Measurements from ENCODE around the gene MMP2. TPM values are rescaled to one million over a fixed set of nuclear protein-coding genes. Genes with fewer than 3 reads are reported as not detected.

Gene MMP2
- total and polyA plus RNA-seq, 2 of the 13 experiments (the other 11 are each of a cell fraction or from before 2014, with no cell fraction given), result 0.31 to 1.3 TPM

DNA sequence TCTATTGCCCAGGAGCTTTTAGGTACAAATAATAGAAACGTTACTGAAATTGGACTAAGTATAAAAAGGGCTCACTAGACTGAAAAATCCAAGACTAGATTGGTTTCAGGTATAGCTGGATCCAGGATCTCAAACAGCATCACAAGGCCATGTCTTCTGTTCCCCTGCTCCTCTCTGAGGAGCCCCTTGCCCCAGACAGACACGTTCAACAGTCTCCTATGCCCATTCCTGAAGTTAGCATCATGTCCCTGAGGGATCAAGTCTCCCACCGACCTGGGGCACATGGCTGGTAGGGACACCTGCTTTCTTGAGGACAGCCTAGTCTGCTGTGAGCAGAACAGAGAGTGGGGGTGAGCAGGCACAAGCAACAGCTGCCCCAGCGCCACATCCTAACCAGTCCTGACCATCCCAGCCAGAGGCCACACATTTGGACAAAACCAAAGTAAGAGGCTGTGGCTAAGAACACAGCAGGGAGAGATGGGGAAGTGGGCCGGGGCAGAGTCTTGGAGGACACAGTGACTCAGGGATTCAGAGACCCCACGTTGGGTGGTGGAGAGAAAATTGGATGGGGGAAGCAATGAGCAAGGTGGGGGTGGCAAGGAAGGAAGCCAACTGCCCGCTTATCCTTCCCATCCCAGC is 10.5 kb upstream of the MMP2 start:
- in situ Hi-C loops (cut with HindIII; ENCODE audit: extremely low pct_ligation_motif_present, low pct_unique_long_range_greater_than_20kb) (loop anchor here (5.0 to 25.0 kb wide), 5 partner anchors 74 to 844 kb away; no protein-coding TSS in a partner anchor), intact Hi-C loops (cut with micrococcal nuclease; ENCODE audit: unreplicated experiment) (no loop called here)
- DNase-seq (ENCODE audit: low spot score) (no peak), ATAC-seq (no peak), FAIRE-seq (no peak)
- no peak for TF ChIP-seq GATAD2A (CRISPR knock-in tag; IDR thresholded peaks at IDR 0.05)
- TF ChIP-seq ZNF329 (CRISPR knock-in tag; IDR thresholded peaks at IDR 0.05; ENCODE audit: low read depth), result peak; percentile 86; the same call in 1 of the 2 replicates
- TF ChIP-seq SRSF4 (IDR thresholded peaks at IDR 0.05; ENCODE audit: low read depth, low read length, poor library complexity, severe bottlenecking), result no peak
- TF ChIP-seq ZNF816 (CRISPR knock-in tag; IDR thresholded peaks at IDR 0.05; ENCODE audit: borderline replicate concordance), result no peak
- BruUV-seq (replicated peaks), result no TSS peak
- H3K9ac ChIP-seq (ENCODE audit: insufficient read depth, low read depth, low read length), result no peak overlapping the region
- peaks cover 0 to 9% of the 10 kb centered on the region in 2 experiments; a peak in 1 of 5 replicates for H3K27me3 ChIP-seq (ENCODE audit: control insufficient read depth in 1 of 2, insufficient read depth in 2 of 2, low read length in 2 of 2)
- no peaks in the 10 kb centered on the region for H3K4me1 ChIP-seq (ENCODE audit: insufficient read depth, low read length)
- no peak overlapping the region for H3K27ac ChIP-seq (ENCODE audit: extremely low read length, insufficient read depth, low read length)
- H3K79me2 ChIP-seq (ENCODE audit: insufficient read depth, low read length), result no peaks in the 10 kb centered on the region
- H3K4me2 ChIP-seq (ENCODE audit: low read depth, low read length), result no peak overlapping the region
- H4K20me1 ChIP-seq (ENCODE audit: insufficient read depth, low read length), result no peaks in the 10 kb centered on the region
- H3K4me3 ChIP-seq (replicated peaks in 1 of 3; ENCODE audit: insufficient read depth in 1 of 3, low read depth in 2 of 3, low read length in 3 of 3), result no peak overlapping the region
- 28% methylated on average over 7 of the region's 7 CpGs for WGBS (ENCODE audit: low lambda C conversion rate)
- no peaks in the 10 kb centered on the region for H3K9me3 ChIP-seq (ENCODE audit: low read length)
- no peak overlapping the region for H2AFZ ChIP-seq (ENCODE audit: low read length)
- CTCF ChIA-PET (ENCODE audit: low intra/inter-chr PET ratio, low total read pairs), result interaction anchor here (1.4 to 9.6 kb wide), 2 partner anchors 175 to 233 kb away, joined by 3 to 423 read pairs; no protein-coding TSS in a partner anchor
- no peaks in the 10 kb centered on the region for H3K36me3 ChIP-seq (replicated peaks in 1 of 2; ENCODE audit: control insufficient read depth in 1 of 2, insufficient read depth in 2 of 2, low read length in 2 of 2)
- POLR2A ChIA-PET, result no interaction called here

DNA sequence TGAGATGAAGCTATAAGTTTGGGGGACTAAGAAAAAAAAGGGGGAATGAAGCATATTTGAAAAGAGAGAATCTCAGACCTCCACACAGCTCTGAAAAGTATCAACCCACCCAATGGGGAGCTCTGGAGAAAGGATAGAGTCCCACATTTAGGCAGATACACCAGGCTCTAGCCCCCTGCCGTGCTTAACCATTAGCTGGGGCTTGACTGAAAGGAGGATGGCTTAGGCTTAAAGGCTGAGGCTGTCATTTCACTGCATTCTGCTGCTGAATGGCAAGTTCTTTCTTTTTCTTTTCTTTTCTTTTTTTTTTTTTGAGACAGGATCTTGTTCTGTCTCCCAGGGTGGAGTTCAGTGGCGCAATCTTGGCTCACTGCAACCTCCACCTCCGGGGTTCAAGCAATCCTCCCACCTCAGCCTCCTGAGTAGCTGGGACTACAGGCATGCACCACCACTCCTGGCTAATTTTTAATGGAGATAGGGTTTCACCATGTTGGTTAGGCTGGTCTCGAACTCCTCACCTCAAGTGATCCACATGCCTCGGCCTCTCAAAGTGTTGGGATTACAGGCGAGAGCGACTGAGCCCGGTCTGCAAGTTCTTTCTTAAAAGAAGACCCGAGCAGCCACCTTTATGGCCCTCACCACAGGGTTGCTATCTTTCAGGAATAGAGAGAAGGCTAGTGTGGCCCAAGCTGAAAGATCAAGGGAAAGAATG is 9.0 kb upstream of the MMP2 start:
- ATAC-seq (no peak), DNase-seq (ENCODE audit: low spot score) (no peak), FAIRE-seq (no peak)
- ChIA-PET POLR2A (no interaction called here), CTCF (ENCODE audit: low intra/inter-chr PET ratio, low total read pairs) (interaction anchor here (9.6 kb wide), 1 partner anchor 232 kb away, joined by 423 read pairs; no protein-coding TSS in a partner anchor)
- 0 out of 2 replicates have a peak, but pooled peaks have one; percentile 2 for TF ChIP-seq TCF7 (IDR thresholded peaks at IDR 0.05; ENCODE audit: low read depth)
- no peak for TF ChIP-seq ZNF713 (CRISPR knock-in tag; IDR thresholded peaks at IDR 0.05)
- Histone ChIP-seq H3K9me3 (ENCODE audit: low read length) (no peaks in the 10 kb centered on the region), H3K79me2 (ENCODE audit: insufficient read depth, low read length) (no peaks in the 10 kb centered on the region), H3K4me2 (ENCODE audit: low read depth, low read length) (no peak overlapping the region), H2AFZ (ENCODE audit: low read length) (no peak overlapping the region), H3K27me3 (ENCODE audit: control insufficient read depth in 1 of 2, insufficient read depth in 2 of 2, low read length in 2 of 2) (peaks cover 0 to 15% of the 10 kb centered on the region in 2 experiments; a peak in 3 of 5 replicates), H3K4me3 (replicated peaks in 1 of 3; ENCODE audit: insufficient read depth in 1 of 3, low read depth in 2 of 3, low read length in 3 of 3) (no peak overlapping the region), H3K36me3 (replicated peaks in 1 of 2; ENCODE audit: control insufficient read depth in 1 of 2, insufficient read depth in 2 of 2, low read length in 2 of 2) (no peaks in the 10 kb centered on the region), H3K9ac (ENCODE audit: insufficient read depth, low read depth, low read length) (no peak overlapping the region), H3K4me1 (ENCODE audit: insufficient read depth, low read length) (no peaks in the 10 kb centered on the region), H3K27ac (ENCODE audit: extremely low read length, insufficient read depth, low read length) (no peak overlapping the region), H4K20me1 (ENCODE audit: insufficient read depth, low read length) (no peaks in the 10 kb centered on the region)
- BruUV-seq (replicated peaks), result no TSS peak
- intact Hi-C loops (cut with micrococcal nuclease; ENCODE audit: unreplicated experiment), result no loop called here
- WGBS (ENCODE audit: low lambda C conversion rate), result 57% methylated on average over 9 of the region's 9 CpGs
- in situ Hi-C loops (cut with HindIII; ENCODE audit: extremely low pct_ligation_motif_present, low pct_unique_long_range_greater_than_20kb), result loop anchor here (5.0 to 25.0 kb wide), 5 partner anchors 72 to 842 kb away; no protein-coding TSS in a partner anchor

Measured in HepG2 (cell line).